NCI-H1417 treated with DMSO at 0.1 percent for 48 hours (cell line): Measurements from ENCODE around the gene FYN.
"Not testable (repeated sequence)": the region's sequence is repeated elsewhere in the genome, so short reads cannot be mapped to it uniquely, and the experiment has no call there.

Source experiments
- DNase-seq: peaks from one replicate; lab custom pipeline; 2025; lab: John Stamatoyannopoulos, UW

Gene FYN

DNA sequence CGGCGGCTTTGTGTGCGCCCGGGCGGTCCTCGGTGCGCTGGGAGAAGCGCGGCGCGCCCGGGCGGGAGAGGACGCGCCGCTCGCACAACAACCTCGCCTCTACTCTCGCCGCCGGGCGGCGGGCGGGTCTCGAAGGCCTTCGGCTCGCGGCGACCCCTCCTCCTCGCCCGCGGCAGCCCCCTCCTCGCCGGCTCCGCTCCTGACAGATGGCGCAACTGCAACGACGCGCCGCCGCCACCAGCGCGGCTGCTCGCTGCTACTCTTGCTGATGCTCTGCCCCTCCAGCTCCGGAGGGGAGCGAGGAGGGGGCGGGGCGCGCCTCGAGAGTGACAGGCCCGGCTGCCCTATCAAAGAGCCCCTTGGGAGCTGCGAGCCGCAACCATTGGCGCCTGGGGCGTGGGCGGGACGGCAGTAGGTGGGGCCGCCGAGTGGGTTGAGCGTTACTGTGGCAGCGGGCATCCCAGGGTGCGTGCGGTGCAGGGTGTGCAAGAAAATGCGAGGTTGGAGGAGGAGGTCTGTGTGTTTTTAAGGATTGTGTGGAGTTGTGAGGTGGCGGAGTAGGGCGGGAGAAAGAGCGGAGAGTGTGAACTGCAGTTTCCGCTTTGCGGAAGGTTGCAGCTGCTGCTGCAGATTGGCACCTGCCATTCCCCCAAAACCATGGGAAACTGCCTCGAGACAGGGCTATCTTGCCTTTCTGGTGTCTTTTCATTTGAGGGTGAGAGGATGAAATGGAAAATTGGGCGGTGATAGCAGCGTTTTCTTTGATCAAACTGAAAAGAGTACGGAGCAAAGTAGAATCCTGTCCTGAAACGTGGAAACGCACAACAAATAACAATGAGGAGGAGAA lies at the start of gene FYN:
Gene FYN, minus strand, starts transcription at position 275 of the 847 bp plus-strand sequence. CDS start 153,401 bp downstream, outside the sequence.
- DNase-seq: peak; percentile 88

DNA sequence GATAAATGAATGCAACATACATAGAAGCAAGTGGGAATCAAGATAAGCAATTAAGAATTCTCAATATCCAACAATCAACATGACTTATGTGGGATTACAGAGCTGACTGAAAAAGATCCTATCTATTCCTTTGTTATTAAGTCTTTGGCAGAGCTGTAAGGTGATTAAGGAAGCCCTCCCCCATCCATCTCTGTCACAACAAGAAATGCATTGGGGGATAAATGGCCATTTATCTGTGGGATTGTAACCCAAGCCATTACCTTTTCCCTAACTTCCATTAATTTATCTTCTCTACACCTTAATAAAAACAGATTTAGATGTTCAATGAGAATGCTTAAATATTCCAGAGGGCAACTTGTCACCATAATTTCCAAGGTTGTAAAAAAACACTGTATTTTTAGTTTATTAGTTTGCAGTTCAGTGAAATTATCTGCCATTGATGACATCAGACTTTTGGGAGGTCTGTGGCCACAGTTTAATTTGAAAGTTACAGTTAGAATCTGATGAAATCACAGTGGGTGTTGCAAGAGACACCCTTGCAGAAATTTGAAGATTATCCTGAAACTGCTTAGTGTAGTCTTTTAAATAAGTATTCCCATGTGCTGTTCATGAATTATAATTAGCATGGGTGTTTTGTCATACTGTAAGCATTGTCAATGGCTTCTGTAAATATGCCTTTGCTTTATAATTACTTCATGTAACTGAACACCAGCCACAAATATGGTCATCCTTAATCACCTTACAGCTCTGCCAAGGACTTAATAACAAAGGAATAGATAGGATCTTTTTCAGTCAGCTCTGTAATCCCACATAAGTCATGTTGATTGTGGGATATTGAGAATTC lies 49.4 kb upstream of the FYN start:
- DNase-seq: peak; percentile 76

DNA sequence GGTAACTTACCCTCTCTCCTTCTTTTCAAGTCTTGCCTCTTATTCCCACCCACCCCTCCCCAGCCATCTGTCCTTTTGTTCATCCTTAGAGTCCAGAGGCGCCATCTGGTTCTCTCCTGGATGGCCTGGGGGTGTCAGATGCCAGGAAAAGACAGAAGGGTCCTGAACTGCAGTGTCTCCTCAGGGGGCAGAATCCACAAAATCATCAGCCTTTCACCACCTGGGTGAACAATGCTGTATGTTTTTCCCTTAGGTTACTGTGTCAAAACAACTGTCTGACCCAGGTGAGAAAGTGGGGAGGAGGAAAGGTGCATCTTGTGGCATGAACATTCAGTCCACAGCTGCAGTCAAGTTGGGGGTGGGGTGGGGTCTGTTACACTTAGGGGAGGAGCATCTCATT lies 47.9 kb upstream of the FYN start:
- DNase-seq: no peak

DNA sequence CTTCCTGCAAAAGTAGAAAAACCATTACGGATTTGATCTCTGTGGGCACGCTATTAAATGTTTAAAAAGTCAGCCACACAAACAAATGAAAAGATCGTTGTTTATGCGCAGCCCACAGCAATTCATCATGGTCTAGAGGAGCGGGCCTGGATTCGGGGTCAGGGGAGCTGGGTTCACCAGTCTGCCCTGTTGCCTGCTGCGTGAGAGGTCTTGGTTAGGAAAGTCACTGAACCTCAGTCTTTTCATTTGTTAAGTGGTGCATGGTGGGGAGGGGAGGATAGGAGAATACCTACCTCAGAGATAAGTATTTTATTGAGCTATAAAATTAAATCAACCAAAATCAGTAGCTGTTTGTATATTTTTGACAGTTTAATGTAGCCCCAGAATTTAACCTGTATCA lies 47.3 kb upstream of the FYN start:
- DNase-seq: no peak

DNA sequence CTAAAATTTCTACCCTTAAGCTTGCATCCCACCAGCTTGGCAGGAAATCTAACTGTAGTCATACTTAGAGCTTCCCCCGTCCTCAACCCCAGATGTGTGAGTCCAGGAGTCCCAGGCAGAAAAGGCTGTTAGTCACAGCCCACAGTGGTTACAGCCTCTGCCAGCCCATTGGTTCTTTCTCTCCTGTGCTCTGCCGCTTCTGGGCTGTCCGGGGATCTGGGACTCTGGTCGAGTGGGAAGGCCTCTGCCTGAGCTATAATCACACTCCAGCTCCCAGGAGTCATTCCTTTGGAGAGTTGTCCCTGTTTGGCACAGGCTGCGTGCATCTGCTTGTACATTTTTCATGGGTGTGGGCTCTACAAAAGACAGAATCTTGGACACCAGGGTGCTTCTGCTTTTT lies 45.6 kb upstream of the FYN start:
- DNase-seq: no peak

DNA sequence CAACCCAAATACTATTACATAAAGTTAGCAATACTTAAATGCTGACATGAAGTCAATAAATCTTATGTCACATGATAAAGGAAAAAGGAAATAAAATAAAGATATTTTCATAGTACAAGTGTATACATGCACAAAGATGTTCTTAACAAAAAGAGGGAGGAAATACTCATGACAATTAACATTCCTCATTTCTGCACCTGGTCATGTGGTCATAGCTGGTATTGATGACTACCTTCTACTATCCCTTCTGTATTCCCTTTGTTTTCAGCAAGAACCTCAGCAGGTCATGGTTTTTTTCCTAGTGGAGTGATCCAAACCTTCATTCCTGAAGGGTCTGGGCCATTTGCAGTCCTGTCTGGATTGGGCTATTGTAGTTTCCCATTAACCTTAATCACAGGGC lies 43.5 kb upstream of the FYN start:
- DNase-seq: no peak

DNA sequence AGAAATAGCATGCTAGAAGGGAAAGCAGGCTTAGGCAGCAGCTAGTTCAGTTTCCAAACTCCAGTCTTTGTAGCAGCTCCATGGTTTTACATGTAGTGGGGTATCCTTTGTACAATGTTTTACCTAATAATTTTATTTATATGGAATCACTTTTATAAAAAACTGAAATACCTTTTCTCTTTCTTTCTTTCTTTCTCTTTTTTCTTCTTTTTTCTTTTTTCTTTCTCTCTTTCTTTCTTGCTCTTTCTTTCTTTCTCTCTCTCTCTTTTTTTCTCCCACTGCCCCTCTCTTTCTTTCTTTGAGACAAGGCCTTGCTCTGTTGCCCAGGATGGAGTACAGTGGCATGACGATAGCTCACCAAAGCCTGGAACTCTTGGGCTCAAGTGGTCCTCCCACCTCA lies 41.4 kb upstream of the FYN start:
- no peak for DNase-seq

DNA sequence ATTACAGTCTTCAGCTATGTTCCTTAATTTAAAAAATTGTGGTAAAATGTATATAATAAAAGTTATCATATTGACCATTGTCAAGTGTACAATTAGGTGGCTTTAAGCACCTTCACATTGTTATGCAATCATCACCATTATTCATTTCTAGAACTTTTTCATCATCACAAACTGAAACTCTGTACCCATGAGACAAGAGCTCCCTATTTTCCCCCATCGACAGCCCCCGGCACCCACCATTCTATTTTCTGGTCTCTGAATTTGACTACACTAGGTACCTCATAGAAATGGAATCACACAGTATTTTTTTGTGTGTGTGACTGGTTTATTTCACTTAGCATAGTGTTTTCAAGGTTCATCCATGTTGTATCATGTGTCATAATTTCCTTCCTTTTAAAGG lies 39.7 kb upstream of the FYN start:
- DNase-seq: no peak

DNA sequence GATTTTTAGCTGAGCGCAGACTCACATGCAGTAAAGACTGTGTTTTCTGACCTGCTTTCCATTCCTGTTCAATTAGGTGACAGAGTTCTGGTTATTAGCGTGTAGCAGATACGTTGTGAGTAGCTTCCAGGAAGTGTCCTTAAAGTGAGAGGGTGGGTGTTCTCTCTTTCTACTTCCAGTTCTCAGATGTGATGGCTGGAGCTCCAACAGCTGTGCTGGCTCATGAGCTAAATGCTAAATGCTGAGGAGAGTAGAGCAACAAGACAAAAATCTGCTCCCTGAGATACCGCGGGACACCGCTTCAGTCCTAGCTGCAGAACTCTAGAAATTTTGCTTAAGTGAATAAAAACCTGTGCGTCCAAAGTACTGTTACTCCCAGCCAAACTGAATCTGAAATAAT lies 38.2 kb upstream of the FYN start:
- no peak for DNase-seq

DNA sequence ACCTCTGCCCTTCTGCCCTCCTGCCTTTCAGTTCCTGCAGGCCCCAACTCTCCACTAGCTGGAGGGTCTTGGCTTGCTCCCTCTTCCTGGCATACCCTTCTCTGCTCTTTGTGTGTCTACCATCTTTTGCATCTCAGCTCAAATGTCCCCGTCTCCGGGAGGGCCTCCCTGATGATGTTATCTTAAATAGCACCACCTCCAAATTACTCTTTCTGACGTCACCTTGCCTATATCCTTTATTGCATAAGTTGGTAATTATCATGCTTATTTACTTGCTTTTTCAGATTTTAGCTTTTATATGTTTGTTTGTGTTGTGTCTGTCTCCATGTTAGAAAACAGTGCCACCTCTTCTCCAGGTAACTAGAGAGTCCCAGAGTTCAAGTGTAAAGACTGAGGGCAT lies 36.0 kb upstream of the FYN start:
- no peak for DNase-seq

DNA sequence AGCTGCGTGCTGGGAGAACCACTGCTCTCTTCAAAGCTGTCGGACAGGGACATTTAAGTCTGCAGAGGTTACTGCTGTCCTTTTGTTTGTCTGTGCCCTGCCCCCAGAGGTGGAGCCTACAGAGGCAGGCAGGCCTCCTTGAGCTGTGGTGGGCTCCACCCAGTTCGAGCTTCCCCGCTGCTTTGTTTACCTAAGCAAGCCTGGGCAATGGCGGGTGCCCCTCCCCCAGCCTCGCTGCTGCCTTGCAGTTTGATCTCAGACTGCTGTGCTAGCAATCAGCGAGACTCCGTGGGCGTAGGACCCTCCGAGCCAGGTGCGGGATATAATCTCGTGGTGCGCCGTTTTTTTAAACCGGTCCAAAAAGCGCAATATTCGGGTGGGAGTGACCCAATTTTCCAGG lies 35.1 kb upstream of the FYN start:
- not testable (repeated sequence) for DNase-seq

DNA sequence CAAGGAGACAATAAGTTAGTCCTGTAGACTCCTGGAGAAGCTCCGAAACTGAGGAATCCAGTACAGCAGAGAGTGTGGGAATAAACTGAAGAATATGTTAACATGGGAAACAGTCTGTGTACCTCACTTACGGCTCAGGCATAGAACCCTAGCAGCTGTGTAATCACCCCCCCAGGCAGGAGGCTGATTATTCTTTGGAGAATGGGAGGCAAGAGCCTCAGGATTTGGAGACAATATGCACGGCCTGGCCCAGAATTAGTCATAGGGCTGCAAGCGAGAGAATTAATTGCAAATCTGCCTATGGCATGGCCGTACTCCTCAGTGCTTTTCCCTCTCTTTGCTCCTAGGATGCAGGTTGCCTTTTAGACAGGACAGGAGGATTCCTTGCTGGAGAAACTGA lies 27.5 kb upstream of the FYN start:
- DNase-seq: no peak

DNA sequence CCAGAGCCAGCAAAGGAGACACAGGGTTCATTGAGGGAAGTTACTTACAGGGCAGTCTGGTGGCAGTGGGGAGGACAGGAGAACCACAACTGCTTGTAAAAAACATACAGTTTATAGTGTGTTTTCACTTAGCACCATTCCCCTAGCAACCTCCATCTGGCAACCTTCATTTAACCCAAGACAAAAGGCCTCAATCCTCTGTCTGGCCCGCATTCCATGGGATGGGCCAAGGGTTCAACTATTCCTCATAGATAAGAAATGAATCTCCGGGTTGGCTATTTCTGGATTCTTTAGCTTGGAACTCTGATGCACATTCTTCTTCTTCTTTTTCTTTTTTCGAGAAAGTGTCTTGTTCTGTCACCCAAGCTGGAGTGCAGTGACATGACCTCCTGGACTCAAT lies 26.3 kb upstream of the FYN start:
- no peak for DNase-seq

DNA sequence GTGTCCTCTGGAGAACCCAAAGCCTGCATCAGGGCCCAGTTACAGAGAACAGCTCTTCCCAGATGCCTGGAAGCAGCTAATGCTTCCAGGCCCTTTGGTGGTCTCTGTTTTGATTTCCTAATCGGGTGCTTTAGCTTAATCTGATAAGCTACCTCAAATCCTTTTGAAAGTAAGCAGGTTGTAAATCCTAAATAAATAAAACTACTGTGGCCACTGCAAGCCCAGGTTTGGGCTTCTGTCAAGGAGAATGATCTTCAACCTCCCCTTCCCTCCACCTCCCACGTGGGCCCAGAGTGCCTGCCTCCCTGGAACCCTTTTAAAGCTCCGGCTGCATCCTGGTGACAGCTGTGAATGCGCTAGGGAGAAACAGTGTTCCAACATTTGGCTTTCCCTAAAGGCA lies 25.2 kb upstream of the FYN start:
- no peak for DNase-seq

DNA sequence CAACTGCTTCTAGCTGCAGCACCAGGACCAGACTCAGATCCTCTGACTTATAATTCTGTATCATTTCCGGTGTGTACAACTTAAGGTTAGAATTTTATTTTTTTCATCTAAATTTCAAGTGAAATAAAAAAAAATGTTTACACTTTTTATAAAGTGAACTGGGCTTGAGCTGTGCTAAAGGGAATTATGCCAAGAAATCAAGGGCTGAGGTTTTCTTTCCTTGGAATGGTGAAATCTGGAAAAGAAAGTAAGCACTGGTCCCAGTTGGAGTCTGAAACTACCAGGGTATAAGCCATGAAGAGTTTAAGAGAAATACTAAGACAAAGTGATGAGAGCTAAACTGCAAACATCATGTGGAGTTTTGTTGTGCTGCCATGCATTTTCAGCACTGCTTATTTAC lies 21.7 kb upstream of the FYN start:
- DNase-seq: no peak

DNA sequence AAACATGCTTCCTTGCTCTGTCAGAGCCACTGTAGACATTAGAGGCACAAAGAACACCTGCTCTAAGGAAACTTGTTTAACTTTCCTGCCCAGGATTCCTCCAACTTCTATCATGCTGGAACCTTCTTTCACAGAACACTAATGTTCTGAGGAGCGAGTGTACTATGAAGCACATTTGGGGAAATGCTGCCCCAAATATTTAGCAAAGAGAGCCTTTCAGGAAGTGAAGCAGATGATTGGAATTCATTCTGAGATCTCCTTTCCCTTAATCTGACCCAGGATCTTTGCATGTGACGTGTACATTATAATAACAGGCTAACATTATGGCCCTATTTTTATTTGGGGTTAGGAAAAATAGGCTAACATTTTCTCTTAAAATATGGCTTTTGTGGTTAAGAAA lies 21.0 kb upstream of the FYN start:
- DNase-seq: no peak

DNA sequence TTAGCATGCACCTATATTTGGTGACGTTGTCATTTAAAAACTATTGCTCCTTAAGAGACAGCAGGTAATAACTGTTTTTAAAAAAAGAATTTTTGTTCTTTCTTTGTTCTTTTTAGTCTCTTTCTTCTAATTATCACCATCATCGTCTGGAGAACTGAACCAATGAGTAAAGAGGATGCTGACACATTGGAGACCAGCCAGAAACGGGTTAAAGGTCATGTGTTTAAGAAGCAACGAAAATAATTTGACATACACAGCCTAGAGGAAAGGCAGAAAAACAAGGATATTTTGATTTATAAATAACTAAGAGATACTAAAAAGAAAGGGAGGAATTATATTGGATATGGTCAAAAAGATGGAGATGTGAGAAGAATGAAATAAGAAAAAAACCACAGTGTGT lies 19.2 kb upstream of the FYN start:
- no peak for DNase-seq

DNA sequence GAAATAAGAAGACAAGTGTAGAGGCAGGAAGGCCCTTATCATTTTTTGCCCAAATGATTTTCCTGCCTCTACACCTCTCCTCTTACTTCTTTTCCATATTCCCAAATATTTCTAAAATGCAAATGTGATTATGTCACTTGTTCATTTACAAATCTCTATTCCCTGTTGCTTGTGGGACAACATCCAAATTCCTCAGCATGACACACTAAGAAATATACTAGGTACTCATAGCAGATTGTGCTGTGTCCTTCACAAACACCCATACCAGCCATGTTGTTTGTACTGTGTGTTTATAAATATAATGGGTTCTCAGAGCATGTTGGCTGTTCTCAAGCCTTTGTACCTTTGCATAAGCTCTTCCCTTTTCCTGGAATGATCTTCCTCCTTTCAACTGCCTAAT lies 17.7 kb upstream of the FYN start:
- no peak for DNase-seq

DNA sequence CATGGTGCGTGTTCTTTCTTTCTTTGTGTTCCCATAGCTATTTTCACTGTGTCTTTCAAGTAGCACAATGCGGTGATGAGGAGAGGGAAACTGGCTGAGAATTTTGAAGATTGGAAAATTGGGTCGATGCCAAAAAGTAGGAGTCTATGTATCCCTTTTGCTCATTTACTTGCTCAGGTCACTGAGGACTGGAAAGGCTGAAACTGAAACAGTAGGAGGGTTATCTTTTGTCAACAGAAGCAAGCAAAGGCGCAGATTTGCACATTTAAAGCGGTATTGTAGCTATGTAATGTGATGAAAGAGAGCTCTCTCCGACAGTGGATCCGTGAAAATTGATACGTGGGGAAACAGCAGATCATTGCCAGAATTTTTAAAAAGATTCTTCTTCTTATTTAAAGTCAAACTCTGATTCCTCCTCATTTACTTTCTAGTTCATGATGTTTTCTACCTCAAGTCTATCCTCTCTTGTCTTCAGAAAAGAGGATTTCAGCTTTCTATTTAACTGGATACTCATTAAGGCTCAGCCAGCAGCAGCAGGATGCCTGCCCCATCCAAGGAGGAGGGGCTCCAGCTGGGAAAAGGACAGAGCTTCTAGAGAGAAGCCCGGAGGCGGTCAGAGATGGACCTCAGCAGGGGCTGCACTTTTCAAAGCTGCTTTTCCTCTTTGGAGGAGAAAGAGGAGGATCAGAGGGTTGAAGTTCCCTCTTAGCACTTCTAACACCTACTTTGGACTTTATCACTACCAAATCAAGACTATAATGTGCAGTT lies 15.9 kb upstream of the FYN start:
- DNase-seq: no peak

DNA sequence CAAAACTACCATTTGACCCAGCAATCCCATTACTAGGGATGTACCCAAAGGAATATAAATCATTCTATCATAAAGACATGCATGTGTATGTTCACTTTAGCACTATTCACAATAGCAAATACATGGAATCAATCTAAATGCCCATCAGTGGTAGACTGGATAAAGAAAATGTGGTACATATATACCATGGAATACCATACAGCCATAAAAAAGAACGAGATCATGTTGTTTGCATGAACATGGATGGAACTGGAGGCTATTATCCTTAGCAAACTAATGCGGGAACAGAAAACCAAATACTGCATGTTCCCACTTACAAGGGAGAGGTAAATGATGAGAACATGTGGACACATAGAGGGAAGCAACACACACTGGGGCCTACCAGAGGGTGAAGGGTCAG lies 13.5 kb upstream of the FYN start:
- not testable (repeated sequence) for DNase-seq

DNA sequence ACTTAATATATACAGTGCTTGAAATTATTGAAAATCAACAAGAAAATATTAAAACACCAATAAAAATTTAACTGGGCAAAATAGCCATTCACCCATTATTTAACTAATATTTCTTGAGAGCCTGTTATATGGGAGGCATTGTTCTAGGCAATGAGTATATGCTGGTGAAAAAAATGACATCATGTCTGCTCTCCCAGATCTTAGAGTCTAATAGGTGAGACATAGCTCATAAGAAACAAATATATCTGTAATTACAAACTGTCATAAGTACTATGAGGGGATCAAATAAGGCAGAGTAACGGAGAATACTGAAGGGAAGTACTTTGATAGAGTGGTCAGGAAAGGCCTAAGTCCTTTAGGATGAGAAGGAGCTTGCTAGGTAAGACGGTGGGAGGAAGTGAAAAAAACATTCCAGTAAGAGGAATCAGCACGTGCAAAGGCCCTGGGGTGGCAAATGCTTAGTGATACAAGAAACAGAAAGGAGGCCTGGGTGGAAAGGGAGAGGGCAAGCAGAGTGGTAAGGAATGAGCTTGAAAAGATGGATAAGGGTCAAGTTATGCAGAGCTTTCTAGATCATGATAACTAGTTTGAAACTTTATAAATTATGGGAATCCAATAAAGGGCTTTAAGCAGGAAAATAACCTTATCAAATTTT lies 12.2 kb upstream of the FYN start:
- DNase-seq: no peak

DNA sequence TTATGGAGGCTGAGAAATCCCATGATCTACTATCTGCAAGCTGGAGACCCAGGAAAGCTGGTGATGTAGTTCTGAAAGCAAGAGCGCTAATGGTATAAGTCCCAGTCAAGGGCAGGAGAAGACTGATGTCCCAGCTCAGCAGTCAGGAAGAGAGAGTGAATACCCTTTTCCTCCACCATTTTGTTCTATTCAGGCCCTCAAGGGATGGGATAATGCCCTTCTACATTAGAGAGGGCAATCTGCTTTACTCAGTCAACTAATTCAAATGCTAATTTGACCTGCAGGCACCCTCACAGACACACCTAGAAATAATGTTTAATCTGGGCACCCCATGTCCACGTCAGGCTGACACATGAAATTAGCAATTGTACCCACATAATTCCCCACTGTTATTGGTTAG lies 10.8 kb upstream of the FYN start:
- DNase-seq: no peak
